ENCODE measurements around the gene ZNF496. TPM values are rescaled to one million over a fixed set of nuclear protein-coding genes. Genes with fewer than 3 reads are reported as not detected.
"Not testable (repeated sequence)": the region's sequence is repeated elsewhere in the genome, so short reads cannot be mapped to it uniquely, and the experiment has no call there.

ZNF496 gene
- total RNA-seq, 3 donors from 2014 or later (not counting 1 experiment from before 2014, with no cell fraction given): 25.6 to 33.0 (median 27.9) TPM

GRCh38 chr1:247359559-247359958 is 27.9 kb upstream of the ZNF496 start:
- Mint-ChIP-seq H3K36me3 (no peaks in the 10 kb centered on the region), H3K9me3 (no peaks in the 10 kb centered on the region), H3K4me1 (no peaks in the 10 kb centered on the region), H3K27ac (no peak overlapping the region), H3K27me3 (ENCODE audit: low read depth in 2 of 2) (peaks cover 14 to 30% of the 10 kb centered on the region in 2 donors), H3K4me3 (no peak overlapping the region)
- Histone ChIP-seq H3K36me3 (ENCODE audit: control insufficient read depth, insufficient read depth, low read length) (no peaks in the 10 kb centered on the region), H3K27me3 (ENCODE audit: control insufficient read depth, insufficient read depth, low read length) (peaks cover 4% of the 10 kb centered on the region), H3K4me3 (ENCODE audit: low read length) (no peak overlapping the region), H3K4me1 (ENCODE audit: control insufficient read depth, insufficient read depth, low read length) (no peaks in the 10 kb centered on the region), H3K9me3 (ENCODE audit: control insufficient read depth, insufficient read depth, low read length) (no peaks in the 10 kb centered on the region), H3K27ac (ENCODE audit: low read length) (no peak overlapping the region)
- 100% methylated on average over 5 of the region's 6 CpGs for WGBS (ENCODE audit: insufficient coverage)
- no peak for TF ChIP-seq CTCF (IDR thresholded peaks at IDR 0.05)
- intact Hi-C loops (cut with micrococcal nuclease): no loop called here
- DNase-seq (no peak), ATAC-seq (no peak)

DNA sequence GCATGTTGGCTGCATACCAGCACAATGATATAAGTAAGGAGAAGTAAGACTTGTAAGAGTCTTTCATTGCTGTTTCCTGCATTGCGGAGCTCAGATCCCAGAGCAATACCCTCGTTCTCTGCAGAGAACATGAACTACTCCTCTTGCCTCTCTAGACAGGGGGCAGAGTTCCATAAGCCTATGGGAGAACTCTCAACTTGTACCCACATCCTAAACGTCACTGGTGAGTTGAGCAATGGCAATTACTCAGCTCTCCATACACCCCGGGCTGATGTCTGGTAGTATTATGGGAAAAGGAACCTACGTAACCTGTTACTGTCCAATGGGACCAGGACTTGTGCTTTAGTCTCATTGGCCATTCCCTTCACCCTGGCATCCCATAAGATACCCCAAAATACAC is 27.3 kb upstream of the ZNF496 start:
- ATAC-seq: peak in 1 of 3 donors; percentile 53
- WGBS (ENCODE audit: insufficient coverage): 87% methylated on average over 3 of the region's 5 CpGs

GRCh38 chr1:247357781-247358211 is 26.1 kb upstream of the ZNF496 start:
- Histone ChIP-seq H3K27me3 (ENCODE audit: control insufficient read depth, insufficient read depth, low read length) (peaks cover 4% of the 10 kb centered on the region), H3K4me3 (ENCODE audit: low read length) (no peak overlapping the region), H3K36me3 (ENCODE audit: control insufficient read depth, insufficient read depth, low read length) (no peaks in the 10 kb centered on the region), H3K9me3 (ENCODE audit: control insufficient read depth, insufficient read depth, low read length) (no peaks in the 10 kb centered on the region), H3K27ac (ENCODE audit: low read length) (no peak overlapping the region), H3K4me1 (ENCODE audit: control insufficient read depth, insufficient read depth, low read length) (no peaks in the 10 kb centered on the region)
- ATAC-seq: no peak
- intact Hi-C loops (cut with micrococcal nuclease): no loop called here
- Mint-ChIP-seq H3K9me3 (no peaks in the 10 kb centered on the region), H3K27ac (no peak overlapping the region), H3K4me1 (no peaks in the 10 kb centered on the region), H3K4me3 (no peak overlapping the region), H3K27me3 (ENCODE audit: low read depth in 2 of 2) (peaks cover 19 to 30% of the 10 kb centered on the region in 2 donors), H3K36me3 (no peaks in the 10 kb centered on the region)
- WGBS (ENCODE audit: insufficient coverage): 81% methylated on average over 6 of the region's 6 CpGs
- no peak for TF ChIP-seq CTCF (IDR thresholded peaks at IDR 0.05)
- DNase-seq: no peak

More for the DNA sequence above, 27.3 kb upstream of the ZNF496 start:
- TF ChIP-seq CTCF (IDR thresholded peaks at IDR 0.05): no peak
- Mint-ChIP-seq H3K9me3 (no peaks in the 10 kb centered on the region), H3K4me1 (no peaks in the 10 kb centered on the region), H3K36me3 (no peaks in the 10 kb centered on the region), H3K4me3 (no peak overlapping the region), H3K27me3 (ENCODE audit: low read depth in 2 of 2) (peaks cover 17 to 30% of the 10 kb centered on the region in 2 donors), H3K27ac (no peak overlapping the region)
- no peak for DNase-seq
- intact Hi-C loops (cut with micrococcal nuclease): no loop called here
- H3K9me3 ChIP-seq (ENCODE audit: control insufficient read depth, insufficient read depth, low read length): no peaks in the 10 kb centered on the region
- H3K27me3 ChIP-seq (ENCODE audit: control insufficient read depth, insufficient read depth, low read length): peaks cover 4% of the 10 kb centered on the region
- no peaks in the 10 kb centered on the region for H3K36me3 ChIP-seq (ENCODE audit: control insufficient read depth, insufficient read depth, low read length)
- no peak overlapping the region for H3K27ac ChIP-seq (ENCODE audit: low read length)
- no peak overlapping the region for H3K4me3 ChIP-seq (ENCODE audit: low read length)
- no peaks in the 10 kb centered on the region for H3K4me1 ChIP-seq (ENCODE audit: control insufficient read depth, insufficient read depth, low read length)

DNA sequence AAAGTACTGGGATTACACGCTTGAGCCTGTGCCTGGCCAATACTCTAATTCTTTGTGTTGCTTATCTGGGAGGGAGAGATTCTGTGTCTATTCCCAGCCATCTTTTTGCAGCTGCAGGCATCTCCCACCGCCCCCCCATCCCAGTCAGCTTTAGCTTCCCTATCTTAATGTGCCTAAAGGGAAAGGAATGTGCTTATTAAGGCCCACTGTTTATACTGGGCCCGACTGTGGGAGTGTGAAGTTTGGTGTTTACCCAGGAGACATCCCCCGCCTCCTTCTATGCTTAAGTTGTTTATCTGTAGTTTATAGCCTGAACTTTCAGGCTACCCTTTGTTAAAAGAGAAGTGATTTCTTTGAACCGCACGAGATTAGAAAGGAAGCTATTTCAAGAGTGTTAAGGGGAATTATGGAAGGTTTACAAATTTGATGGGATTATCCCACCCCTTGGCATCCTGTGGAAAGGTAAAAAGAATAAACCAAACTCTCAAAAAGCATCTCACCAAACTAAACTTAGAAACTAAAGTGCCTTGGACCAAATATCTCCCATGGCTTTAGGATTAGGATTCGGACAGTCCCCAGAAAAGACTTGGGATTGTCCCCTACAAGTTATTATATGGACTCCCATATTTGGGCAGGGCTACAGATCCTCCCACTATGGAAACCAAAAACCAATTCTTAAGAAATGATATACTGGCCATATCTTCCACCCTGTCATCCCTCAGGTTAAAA is 25.5 kb upstream of the ZNF496 start:
- no peaks in the 10 kb centered on the region for H3K36me3 ChIP-seq (ENCODE audit: control insufficient read depth, insufficient read depth, low read length)
- no peak for ATAC-seq
- TF ChIP-seq CTCF (IDR thresholded peaks at IDR 0.05): no peak
- H3K4me1 Mint-ChIP-seq: no peaks in the 10 kb centered on the region
- H3K27ac Mint-ChIP-seq: no peak overlapping the region
- H3K9me3 ChIP-seq (ENCODE audit: control insufficient read depth, insufficient read depth, low read length): no peaks in the 10 kb centered on the region
- no peak overlapping the region for H3K4me3 Mint-ChIP-seq
- intact Hi-C loops (cut with micrococcal nuclease): no loop called here
- peaks cover 19 to 30% of the 10 kb centered on the region in 2 donors for H3K27me3 Mint-ChIP-seq (ENCODE audit: low read depth in 2 of 2)
- H3K36me3 Mint-ChIP-seq: no peaks in the 10 kb centered on the region
- no peak for DNase-seq
- H3K27me3 ChIP-seq (ENCODE audit: control insufficient read depth, insufficient read depth, low read length): peaks cover 4% of the 10 kb centered on the region
- no peaks in the 10 kb centered on the region for H3K9me3 Mint-ChIP-seq
- H3K4me3 ChIP-seq (ENCODE audit: low read length): no peak overlapping the region
- no peak overlapping the region for H3K27ac ChIP-seq (ENCODE audit: low read length)
- H3K4me1 ChIP-seq (ENCODE audit: control insufficient read depth, insufficient read depth, low read length): no peaks in the 10 kb centered on the region
- WGBS (ENCODE audit: insufficient coverage): 90% methylated on average over 5 of the region's 7 CpGs

DNA sequence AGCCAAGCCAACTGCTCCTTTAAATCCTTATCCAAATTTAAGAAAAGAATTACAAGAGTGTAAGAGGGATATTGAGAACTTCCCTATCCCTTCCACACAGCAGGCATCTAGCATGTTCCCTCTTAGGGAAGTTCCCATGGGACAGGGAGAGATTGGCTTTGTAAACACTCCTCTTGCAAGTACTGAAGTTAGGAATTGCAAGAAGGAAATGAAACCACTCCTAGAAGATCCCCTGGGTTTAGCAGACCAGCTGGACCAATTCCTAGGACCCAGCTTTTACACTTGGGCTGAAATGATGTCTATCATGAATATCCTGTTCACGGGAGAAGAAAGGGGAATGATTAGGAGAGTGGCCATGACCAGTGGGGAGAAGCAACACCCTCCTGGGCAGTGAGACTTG is 23.5 kb upstream of the ZNF496 start:
- WGBS (ENCODE audit: insufficient coverage): 89% methylated on average over 1 of the region's 1 CpG
- H3K4me3 Mint-ChIP-seq; DNase-seq; H3K9me3 ChIP-seq (ENCODE audit: control insufficient read depth, insufficient read depth, low read length); H3K4me3 ChIP-seq (ENCODE audit: low read length); H3K4me1 Mint-ChIP-seq; intact Hi-C loops (cut with micrococcal nuclease); H3K27me3 ChIP-seq (ENCODE audit: control insufficient read depth, insufficient read depth, low read length); H3K4me1 ChIP-seq (ENCODE audit: control insufficient read depth, insufficient read depth, low read length); ATAC-seq; H3K36me3 Mint-ChIP-seq; H3K27ac Mint-ChIP-seq; H3K36me3 ChIP-seq (ENCODE audit: control insufficient read depth, insufficient read depth, low read length); H3K9me3 Mint-ChIP-seq; H3K27ac ChIP-seq (ENCODE audit: low read length): not testable (repeated sequence)
- peaks cover 14 to 30% of the 10 kb centered on the region in 2 donors for H3K27me3 Mint-ChIP-seq (ENCODE audit: low read depth in 2 of 2)

Data from natural killer cell (primary cell).